IMR-90 (cell line): Measurements from ENCODE around the gene HRH3.

Experiments used
- CEBPB ChIP-seq: IDR thresholded peaks from 2 replicates; pipeline ENCODE4 v1.6.1; 2012; ENCODE audit warnings: low read depth, low read length, improper control_type of control experiment
- CHD1 ChIP-seq: IDR thresholded peaks from 2 replicates; pipeline ENCODE4 v1.6.1; 2012; ENCODE audit warnings: low read depth, low read length, improper control_type of control experiment
- MAFK ChIP-seq: IDR thresholded peaks from 2 replicates; pipeline ENCODE4 v1.6.1; 2012; ENCODE audit warnings: low read depth, low read length, improper control_type of control experiment
- MXI1 ChIP-seq: IDR thresholded peaks from 2 replicates; pipeline ENCODE4 v1.6.1; 2012; ENCODE audit warnings: low read depth, mild to moderate bottlenecking, low read length, moderate library complexity, borderline replicate concordance
- NFE2L2 ChIP-seq: fragments of 150-350 bp; IDR thresholded peaks from 2 replicates; pipeline ENCODE4 v1.6.1; 2016; ENCODE audit warnings: low read depth, mild to moderate bottlenecking, low read length
- POLR2A ChIP-seq: IDR thresholded peaks from 2 replicates; pipeline ENCODE4 v1.6.1; 2012; ENCODE audit warnings: mild to moderate bottlenecking, low read depth, low read length
- RAD21 ChIP-seq: IDR thresholded peaks from 2 replicates; pipeline ENCODE4 v1.6.1; 2012; ENCODE audit warnings: low read length, improper control_type of control experiment
- TF ChIP-seq, protein P1 (sequence below): conservative IDR thresholded peaks from 2 replicates; pipeline ENCODE4 v1.5.1; 2012; ENCODE audit warnings: mild to moderate bottlenecking, low read depth, low read length, improper control_type of control experiment

DNA sequence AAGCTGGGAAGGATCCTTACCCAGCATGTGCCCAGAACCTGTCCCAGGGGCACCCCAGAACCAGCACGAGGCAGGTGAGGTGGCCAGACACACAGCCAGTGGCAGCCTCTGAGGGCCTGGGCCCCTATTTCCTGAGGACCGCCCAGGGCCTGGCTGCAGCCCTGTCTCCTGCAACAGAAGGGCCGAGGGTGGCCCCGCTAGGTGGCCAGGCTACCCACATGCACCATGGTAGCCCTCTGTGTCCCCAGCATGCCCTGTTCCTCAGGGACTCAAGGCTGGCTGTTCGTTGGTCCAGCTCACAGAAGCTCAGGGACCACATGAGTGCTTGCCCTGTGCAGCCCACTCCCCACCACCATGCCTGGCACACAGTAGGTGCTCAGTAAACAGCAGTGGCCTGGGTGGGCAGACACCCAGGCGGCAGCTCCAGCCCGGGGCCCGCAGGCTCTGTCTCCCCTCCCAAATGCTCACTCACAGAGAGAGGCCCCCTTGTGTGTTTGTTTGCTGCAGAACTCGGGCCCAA is 8.2 kb downstream of the HRH3 start:
- TF ChIP-seq MXI1 (no peak), CHD1 (no peak), POLR2A (no peak), NFE2L2 (no peak), MAFK (no peak), RAD21 (no peak), CEBPB (no peak)
- TF ChIP-seq, protein P1, sequence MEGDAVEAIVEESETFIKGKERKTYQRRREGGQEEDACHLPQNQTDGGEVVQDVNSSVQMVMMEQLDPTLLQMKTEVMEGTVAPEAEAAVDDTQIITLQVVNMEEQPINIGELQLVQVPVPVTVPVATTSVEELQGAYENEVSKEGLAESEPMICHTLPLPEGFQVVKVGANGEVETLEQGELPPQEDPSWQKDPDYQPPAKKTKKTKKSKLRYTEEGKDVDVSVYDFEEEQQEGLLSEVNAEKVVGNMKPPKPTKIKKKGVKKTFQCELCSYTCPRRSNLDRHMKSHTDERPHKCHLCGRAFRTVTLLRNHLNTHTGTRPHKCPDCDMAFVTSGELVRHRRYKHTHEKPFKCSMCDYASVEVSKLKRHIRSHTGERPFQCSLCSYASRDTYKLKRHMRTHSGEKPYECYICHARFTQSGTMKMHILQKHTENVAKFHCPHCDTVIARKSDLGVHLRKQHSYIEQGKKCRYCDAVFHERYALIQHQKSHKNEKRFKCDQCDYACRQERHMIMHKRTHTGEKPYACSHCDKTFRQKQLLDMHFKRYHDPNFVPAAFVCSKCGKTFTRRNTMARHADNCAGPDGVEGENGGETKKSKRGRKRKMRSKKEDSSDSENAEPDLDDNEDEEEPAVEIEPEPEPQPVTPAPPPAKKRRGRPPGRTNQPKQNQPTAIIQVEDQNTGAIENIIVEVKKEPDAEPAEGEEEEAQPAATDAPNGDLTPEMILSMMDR: no peak
